Fibroblast of skin of back (primary cell): Measurements from ENCODE around the gene RPL6.
"Not testable (repeated sequence)": the region's sequence is repeated elsewhere in the genome, so short reads cannot be mapped to it uniquely, and the experiment has no call there.

Experiments used
- DNase-seq: peaks from one replicate; pipeline ENCODE4 v3.0.0-alpha.2; 2013

RPL6 gene

GRCh38 chr12:112419297-112420133, 10.1 kb upstream of the RPL6 start:
- DNase-seq = peak; percentile 85

GRCh38 chr12:112418608-112419296, 9.3 kb upstream of the RPL6 start, which contains the start of gene PTPN11:
Gene PTPN11 (plus strand): TSS chr12:112418947. CDS start chr12:112419112, 165 bp downstream.
- peak; percentile 82 for DNase-seq

GRCh38 chr12:112418273-112418607, 8.8 kb upstream of the RPL6 start:
- DNase-seq = no peak

- DNase-seq = not testable (repeated sequence)
These were observed 6.1 kb upstream of the RPL6 start for GRCh38 chr12:112415457-112415856.

GRCh38 chr12:112413855-112414625, 4.6 kb upstream of the RPL6 start:
- DNase-seq = no peak

GRCh38 chr12:112409906-112410244, 470 bp upstream of the RPL6 start:
- no peak for DNase-seq

GRCh38 chr12:112408621-112409020, 784 bp downstream of the RPL6 start:
- no peak for DNase-seq

GRCh38 chr12:112407683-112408082, 1.7 kb downstream of the RPL6 start:
- not testable (repeated sequence) for DNase-seq

- no peak for DNase-seq
These were observed 2.6 kb downstream of the RPL6 start for GRCh38 chr12:112406519-112407488.

GRCh38 chr12:112401903-112402498, 7.4 kb downstream of the RPL6 start:
- no peak for DNase-seq

GRCh38 chr12:112401054-112401453, 8.4 kb downstream of the RPL6 start:
- no peak for DNase-seq

- DNase-seq = no peak
These were observed 16.1 kb downstream of the RPL6 start for GRCh38 chr12:112393328-112393727.

- DNase-seq = not testable (repeated sequence)
These were observed 19.3 kb downstream of the RPL6 start for GRCh38 chr12:112389922-112390654.

- DNase-seq = no peak
These were observed 20.2 kb downstream of the RPL6 start for GRCh38 chr12:112389228-112389627.

GRCh38 chr12:112386726-112387125, 22.7 kb downstream of the RPL6 start:
- DNase-seq = no peak

- DNase-seq = no peak
These were observed 26.5 kb downstream of the RPL6 start for GRCh38 chr12:112382866-112383265.

- DNase-seq = peak; percentile 87
These were observed 27.3 kb downstream of the RPL6 start, which contains the start of gene HECTD4 for GRCh38 chr12:112381883-112382796. Gene HECTD4 (minus strand): TSS chr12:112382431. CDS start chr12:112382128, 303 bp downstream.

- DNase-seq = peak; percentile 13
These were observed 28.0 kb downstream of the RPL6 start for GRCh38 chr12:112381406-112381882.

- no peak for DNase-seq
These were observed 28.6 kb downstream of the RPL6 start for GRCh38 chr12:112380663-112381405.
